ENCODE measurements around the gene RASD1.

The RASD1 gene

DNA sequence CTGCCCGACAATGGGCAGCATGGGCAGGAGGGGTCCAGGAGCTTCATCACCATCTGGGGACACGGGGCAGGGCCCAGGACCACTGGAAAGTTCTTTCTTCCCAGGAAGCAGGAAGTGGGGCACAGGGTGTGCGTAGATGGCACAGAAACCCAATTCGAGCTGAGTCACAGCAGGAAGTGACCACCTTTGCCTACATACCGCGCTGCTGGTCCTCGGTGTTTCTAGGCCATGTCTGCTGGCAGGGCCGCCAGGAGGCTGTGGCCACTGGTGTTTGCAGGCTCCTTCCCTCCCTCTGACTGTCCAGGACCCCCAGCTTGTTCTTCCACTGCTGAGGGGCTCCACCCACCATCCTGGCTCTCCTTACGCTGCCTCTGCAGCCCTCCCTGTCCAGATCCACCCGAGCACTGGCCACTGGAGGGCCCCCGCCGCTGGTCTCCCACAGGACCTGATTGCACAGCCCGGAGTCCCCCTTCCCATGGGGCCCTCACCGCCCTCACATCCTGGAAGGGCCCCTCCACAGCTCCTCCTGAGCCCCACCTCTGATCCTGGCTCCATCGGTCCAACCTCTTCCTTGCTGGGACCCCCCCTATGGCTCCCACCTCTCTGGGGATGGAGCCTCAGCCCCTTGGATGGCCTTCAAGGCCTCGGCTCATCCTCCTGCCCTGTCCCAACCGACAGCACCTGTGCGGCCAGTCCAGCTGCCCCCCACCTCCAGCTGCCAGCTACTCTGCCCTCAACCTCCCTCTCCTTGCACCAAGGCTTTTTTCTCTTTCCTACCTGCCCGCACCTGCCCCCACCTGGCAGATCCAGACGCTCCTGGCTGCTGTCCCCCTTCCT lies 14.5 kb upstream of the RASD1 start:
- DNase-seq (ENCODE audit: low spot score), result no peak

DNA sequence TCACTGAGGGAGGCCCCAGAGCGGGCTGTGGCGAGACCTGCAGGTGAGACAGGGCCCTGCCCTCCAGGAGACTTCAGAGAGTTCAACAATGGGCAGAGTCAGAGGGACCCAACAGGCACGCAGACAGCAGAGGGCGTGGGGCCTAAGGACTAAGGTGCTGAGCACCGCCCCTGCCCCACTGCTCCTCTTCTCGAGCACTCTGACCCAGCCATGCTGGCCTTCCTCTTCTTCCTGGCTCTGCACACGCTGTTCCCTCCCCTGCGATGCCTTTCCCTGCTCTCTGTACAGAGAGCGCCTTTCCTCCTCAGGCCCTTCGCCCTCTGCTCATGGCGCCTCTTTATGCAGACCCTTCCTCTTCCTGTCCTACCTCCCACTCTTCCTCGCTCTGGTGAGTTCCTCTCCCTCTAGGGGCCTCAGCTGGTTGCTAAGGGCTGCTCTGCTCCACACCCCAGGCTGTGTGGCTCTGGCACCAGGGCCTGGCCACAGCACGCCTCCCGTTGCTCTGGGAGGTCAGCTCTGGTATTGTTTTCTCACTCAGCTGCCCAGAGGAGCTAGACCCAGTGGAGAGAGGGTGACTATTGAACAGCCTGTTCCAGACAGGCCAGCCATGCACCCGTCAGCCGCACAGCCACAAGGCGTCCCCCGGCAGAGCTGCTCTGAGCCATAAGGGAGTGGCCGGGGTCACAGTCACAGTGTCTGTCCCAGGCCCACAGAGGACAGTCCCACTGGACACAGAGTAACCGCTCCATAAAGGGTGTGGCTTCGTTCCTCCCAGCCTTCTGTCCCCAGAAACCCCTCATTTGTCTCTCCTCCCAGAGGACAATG lies 13.6 kb upstream of the RASD1 start:
- no peak for DNase-seq (ENCODE audit: low spot score)

DNA sequence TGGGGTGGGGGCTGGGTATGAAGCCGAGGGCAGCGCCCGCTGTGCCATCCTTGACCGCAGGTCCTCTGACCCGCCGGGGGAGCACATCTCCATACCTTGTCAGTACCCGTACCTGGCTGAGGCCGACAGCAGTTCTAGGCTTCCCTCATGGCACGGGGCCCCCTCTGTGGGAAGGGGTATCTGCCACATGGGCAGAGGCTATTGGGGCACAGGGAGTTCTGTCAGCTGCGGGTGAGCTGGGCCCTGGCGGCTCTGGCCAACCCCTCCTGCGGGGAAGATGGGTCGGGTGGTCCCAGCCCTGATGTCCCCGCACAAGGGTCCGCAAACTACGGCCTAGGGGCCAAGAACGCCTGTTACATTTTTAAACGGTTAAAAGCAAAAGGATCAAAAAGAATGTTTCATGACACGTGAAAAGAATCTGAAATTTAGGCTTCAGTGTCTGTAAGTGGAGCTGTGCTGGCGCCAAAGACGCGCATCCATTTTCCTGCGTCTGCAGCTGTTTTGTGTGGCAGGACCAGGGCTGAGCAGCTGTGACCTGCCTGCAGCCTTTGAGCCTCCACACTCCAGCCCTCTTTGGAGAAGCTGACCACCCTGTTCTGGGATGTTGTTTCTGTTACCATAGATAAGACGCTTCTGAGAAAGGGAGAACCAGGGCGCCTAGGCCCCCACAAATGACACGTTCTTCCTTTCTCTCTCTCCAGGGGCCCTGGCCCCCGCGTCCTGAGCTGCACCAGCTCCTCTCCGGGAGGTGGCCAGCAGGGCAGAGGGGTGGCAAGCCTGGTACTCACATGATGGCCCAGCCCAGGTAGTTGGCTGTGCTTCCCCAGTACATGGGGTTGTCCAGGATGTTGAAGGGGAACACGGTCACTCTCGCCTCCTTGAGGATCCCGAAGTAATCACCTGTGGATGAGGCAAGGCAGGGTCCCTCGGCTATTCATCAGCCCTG lies 12.7 kb upstream of the RASD1 start:
- DNase-seq (ENCODE audit: low spot score), result no peak

DNA sequence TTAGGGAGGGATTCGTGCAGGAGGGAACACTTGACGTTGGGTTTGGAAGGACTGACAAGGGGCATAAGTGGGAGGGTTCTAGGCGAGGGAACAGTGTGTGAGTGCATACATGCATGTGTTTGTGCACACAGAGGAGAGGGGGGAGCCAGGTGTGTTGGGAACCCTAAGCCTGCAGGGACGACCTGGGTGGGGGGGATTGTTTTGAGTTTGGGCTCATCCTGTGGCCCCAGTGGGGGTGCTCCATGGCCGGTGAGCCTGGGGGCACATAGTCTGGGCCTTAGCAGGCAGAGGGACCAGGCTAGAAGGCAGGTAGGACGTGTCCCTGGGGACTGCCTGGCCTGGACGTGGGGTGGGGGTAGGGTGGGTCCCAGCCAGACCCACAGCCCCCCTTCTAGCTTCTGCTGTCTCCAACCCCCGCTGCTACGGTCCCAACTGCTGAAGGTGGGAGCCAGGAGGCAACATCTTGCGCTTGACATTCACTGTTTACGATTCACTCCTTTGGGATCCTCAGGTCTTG lies 11.9 kb upstream of the RASD1 start:
- DNase-seq (ENCODE audit: low spot score), result no peak

DNA sequence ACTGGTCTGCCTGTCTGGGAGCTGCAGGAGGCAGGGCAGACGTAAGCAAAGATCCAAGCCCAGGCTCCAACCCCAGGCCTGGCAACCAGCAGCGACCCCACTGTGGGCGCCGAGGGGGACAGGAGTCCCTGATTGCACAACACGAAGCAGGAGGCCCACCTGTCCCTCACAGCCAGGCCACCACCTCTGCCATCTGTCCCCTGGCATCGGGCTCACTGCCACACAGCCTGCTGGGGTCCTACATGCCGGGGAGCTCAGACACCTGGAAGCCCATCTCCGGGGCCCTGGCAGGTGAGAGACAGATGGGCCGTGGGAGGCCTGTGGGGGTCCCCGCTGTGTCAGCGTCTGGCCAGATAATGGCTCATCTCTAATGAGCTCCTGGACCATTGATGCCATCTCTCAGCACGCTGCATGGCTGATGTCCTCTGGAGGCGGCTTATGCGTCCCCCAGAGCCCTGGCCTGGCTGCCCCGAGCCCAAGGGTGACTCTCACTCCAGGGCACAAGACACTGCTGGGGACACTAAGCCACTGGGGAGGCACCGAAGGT lies 11.3 kb upstream of the RASD1 start:
- DNase-seq (ENCODE audit: low spot score), result no peak

DNA sequence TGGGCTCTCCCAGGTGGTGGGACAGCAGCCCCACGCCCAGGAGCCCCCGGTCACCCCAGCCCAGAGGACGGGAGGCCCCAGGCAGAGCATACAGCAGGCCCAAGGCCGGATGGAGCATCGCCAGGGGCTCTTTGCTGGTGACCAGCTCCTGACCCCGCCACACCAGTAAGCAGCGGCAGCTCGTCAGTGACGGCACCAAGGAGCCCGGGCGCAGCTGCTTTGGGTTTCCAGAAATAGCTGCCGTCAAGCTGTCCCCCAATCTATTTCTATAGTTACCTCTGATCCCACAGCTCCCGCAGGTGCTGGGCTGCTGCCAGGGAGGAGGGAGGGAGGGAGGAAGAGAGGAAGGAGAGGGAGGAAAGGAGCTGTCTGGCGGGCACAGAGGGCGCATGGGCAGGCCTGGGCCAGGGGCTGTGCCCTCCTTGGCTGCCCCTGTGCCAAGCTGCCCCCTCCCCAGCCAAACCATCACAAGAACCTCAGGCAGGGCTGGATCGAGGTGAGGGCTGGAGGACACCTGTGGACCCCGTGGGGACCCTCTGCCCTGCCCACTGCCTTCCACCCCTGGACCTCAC lies 10.8 kb upstream of the RASD1 start:
- no peak for DNase-seq (ENCODE audit: low spot score)

DNA sequence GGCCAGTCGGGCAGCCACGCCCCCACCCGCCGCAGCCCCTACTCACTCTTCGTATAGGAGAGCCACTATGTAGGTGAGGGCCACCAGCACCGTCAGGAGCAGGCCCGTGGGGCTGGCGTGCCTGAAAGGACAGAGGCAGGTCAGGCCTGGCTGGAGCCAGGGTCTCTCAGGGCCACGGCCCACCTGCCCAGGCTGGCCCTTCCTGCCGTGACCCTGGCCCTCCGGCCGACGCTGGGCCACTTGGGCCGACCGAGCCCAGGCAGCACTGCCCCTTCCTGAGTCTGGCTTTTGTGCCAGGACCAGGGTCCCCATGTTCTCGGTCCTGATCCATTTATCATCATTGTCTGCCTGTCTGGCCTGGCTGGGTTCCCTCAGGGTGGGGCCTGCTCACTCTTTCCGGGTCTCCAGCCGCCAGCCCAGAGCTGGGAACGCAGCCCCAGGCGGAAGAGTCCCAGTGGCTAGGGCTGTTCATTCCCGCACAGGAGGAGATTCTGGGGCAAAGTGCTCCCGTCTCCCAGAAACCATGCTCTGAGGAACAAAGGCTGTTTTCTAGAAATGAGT lies 10.1 kb upstream of the RASD1 start:
- DNase-seq (ENCODE audit: low spot score), result no peak

DNA sequence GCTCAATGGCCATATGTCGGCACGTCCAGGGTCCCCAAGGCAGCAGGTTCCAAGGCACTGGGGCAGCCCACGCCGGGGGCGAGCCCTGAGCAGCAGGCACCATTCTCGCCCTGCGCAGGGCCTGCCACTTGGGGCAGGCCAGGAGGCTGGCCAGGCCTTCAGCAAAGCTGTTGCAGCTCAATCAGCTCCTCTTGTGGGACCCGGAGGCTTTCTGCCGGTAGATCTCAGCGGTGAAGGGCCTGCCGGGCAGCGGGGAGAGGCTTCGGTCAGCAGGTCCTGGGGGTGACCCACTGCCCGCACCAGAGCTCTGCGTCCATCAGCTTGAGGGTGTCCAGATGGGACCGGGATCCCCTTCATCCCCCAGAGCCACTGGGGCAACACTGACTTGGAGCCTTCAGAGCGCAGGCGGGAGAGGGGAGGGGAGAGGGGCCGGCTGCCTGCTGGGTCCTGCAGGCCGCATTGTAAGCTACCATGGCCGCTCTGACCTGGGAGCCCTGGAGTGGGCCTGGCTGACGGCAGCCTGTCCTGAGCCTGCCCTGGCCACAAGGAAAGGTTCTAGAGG lies 9.5 kb upstream of the RASD1 start:
- DNase-seq (ENCODE audit: low spot score), result no peak

DNA sequence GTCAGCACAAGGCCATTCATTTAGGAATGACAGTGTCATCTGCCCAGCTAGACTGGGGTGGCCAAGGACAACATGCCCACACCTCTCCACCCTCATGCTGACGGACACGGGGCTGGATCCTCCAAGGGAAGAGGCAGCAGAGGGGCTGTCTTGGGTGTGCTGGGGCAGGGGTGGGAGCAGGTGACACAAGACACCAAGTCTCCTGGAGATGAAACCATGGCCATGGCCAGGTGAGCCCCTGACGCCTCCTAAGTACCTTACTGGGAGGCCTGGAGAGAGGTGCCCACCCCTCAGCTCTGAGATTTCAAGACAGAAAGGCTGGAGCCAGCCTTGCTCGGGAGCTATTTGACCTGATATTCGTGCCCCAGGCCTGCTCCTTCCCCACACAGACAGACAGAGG lies 9.0 kb upstream of the RASD1 start:
- DNase-seq (ENCODE audit: low spot score), result no peak

DNA sequence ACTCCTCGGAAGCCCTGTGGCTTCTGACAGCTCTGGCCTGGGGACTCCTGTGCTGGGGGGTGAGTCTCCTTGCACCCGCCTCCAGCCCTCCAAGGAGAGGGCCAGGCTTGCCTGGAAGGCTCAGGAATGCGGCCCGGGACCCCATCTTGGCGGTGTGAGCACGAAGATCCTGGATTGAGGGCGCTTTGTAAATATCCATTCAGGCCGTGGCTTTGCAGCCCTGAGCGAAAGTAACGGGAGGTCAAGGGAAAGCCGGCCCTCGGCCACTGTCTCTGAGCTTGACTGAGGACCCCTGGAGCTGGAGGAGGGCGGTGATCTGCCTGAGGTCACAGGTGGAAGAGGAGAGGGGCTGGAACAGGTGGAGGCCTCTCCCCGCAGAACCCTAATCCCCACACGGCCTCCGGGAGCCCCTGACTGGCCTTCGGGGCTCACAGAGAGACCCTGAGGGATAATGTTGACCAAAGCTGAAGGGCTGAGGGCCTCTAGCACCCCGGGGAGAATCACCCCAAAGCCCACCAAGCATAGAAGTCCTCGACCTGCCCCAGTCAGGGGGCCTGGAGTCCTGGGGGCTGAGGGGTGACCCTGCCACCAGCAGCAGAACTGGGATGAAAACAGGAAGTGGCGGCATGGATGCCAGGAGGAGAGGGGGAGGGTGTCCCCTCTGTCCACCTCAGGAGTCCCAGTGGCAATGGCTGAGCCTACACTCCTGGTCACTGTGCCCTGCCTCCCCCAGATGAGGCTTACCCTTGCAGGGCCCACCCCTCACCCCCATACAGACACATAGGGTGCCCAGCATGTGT lies 8.3 kb upstream of the RASD1 start:
- DNase-seq (ENCODE audit: low spot score), result no peak

DNA sequence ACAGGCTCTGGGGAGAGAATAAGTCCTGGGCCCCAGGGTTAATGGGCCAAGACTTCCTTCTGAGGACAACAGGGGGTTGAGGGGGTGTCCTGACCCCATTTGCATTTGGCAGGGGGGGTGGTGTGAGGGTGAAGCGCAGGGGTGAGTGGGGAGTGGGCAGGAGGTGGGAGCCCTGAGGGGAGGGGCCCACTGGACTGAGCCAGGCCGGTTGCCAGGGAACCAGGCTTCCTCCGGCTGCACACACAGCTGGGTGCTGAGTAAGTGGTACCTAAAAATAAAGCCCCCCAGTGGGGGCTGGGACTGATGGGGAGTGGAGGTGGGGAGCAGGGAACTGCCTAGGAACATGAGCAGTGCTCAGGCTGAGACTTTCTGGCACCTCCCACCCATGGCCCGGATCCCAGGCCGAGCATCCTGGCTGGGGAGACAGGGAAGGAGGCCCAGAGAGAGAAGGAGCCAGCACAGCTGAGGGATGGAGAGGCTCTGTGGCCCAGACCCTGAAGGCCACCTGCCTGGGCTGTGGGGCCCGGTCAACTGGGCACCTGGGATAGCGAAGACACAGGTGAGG lies 7.5 kb upstream of the RASD1 start:
- no peak for DNase-seq (ENCODE audit: low spot score)

DNA sequence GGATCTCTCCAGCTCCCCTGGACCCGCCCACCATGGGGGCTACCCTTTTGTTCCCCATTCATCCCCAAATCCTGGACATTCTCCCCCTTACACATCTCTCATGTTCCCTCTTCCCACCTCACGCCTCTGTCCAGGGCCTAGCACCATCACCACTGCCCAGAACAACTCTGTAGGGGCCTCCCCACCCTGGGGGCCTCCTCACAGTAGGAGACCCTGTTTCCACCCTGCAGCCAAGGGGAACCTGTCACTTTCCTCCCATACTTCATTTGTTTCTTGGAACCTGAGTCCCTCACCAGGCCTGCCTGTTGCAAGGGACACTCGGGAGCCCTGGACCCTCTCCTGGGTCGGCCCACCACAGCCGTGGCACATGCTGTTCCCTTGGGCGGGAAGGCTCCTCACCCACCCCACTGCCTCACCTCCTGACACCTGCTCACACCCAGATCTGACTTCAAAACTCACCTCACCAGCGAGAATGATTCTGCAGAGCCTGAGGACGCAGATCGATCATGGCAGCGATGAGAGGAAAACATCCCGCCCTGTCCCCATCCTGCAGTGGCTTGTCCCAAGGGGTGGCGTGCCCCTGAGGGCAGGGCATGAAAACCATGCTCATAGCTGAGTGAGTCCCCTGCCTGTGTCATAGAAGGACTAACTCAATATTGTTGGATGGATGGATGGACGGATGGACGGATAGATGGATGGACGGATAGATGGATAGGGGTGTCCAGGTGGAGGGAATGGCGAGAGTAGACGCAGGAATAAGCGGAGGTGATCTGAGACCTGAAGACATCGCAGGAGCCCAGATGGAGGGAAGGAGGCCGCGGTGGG lies 6.8 kb upstream of the RASD1 start:
- DNase-seq (ENCODE audit: low spot score), result no peak

DNA sequence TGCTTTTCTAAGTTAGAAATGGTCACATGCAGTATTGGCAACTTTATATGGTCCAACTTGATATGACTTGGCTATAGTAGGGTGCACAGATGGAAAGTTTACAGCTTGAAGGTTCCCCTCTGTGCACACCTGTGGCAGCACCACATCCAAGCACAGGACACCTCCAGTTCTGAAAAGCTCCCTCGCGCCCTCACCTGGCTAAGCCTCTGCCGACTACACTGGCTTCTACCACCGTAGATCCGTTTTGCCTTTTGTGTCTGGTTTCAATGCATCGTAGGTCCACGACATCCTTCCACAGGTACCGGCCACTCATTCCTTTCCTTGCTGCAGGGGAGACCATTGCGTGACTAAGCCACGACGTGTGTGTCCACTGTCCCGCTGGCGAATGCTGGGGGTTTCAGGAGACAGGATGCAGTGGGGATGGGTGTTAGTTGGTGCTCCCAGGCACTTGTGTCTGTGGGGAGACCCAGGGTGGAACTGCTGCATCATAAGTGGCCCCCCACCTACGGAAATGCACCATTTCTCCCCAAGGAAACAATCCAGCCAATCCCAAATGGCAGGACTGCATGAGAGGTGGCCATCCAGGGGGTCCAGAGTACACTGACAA lies 4.9 kb upstream of the RASD1 start:
- no peak for DNase-seq (ENCODE audit: low spot score)

DNA sequence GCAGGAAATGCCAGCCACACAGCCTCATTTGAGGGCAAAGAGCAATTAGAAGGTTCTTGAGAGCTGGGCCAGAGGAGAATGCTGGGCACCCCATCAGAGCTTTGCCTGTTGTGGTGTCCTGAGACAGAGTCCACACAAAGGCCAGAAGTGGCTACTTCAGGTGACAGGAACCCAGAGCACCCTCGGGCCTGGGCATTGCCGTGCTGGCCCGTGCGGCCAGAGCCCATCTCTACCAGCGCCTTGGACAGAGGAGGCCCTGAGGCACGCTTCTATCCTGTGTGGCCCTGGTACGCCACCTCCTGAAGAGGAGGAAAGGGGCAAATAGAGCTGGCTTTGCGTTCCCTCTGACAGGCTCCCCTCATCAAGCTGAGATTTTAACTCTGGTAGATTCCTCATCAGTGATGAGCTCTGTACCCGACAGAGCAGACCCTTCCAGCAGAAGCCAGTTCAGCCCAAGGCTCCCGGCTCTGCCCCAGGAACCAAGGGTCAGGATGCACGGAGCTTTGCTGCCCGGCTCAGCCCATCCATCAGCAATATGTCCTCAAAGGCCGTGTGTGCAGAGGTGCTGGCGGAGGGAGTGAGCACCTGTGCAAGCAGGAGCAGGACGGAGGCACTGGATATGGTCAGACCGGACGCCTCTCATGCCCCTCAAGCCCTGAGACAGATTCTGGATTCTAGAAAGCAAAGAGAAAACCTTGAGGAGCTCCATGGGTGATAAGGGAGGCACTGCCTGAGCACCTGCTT lies 3.4 kb upstream of the RASD1 start:
- no peak for DNase-seq (ENCODE audit: low spot score)

DNA sequence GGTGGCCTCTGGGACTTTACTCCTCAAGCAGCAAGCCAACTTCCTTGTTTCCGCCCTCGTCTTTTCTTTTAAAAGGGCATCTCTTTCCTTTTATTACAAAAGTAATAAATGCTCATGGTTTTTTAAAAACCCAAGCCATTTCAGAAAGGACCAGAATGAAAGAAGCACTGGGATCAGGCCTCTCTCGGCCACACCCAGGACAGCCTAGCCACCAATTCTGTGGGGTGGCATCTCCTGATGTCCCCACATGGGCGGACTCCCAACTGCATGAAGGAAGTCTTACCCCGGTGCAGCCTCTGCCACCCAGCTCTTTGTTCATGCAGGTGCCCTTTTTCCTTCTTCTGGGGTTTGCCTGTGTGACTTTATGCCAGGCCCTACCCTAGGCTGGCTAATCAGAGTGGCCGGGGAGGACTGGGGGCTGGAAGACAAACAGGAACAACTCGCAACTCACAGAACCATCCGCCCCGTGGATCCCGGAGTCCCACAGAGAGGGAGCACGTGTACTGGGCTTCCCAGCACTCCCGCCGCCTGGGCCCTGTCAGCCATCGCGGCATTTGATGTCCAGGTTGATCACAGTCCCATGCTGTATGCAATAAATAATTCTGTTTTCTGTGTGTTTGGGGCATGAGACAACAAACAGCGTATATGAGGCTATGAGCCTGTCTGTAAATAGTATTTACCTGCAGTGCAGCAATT lies 2.6 kb upstream of the RASD1 start:
- DNase-seq (ENCODE audit: low spot score), result no peak

DNA sequence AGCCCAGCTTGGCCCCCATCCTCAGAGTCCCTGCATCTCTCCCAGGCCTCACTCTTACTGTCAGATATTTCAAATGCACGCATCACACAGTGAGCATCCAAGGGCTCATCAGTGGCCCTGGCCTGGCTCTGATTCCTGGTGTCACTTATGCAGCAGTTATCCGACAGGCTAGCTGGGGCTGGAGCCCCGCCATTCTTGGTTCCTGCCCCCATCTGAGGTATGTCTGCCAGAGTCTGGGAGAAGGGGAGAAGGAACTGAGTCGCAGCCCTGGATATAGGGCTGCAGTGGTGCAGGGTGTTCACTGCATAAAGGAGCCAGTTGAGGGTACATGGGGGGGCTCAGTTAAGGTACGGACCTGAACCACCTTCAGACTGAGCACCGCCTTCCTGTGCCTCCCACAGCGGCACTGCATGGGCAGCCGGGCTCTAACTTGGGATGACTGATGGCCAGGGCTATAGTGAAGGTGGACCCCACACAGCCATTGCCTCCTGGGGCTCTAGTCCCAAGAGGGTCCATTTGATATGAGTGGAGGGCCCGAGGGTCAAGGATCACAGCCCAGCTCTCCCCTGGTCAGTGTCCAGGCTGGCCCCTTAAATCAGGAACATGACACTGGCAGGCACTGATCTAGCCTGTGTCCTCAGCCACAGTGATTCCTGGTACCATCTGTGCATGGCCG lies 1.8 kb upstream of the RASD1 start:
- no peak for DNase-seq (ENCODE audit: low spot score)
